Subcutaneous adipose tissue (tissue), 4 donors: ENCODE measurements around the gene CDCA7L. TPM values are rescaled to one million over a fixed set of nuclear protein-coding genes. Genes with fewer than 3 reads are reported as not detected.

ENCODE experiments used
- total RNA-seq, 4 donors: library from RNA; depleted of rRNA; stranded (reverse); fragments of >200 nt; gene quantifications; one replicate each; pipeline ENCODE4 v1.1.0, GENCODE V29; 2016
- TF ChIP-seq, protein P1 (sequence below): fragments of 450-650 bp; IDR thresholded peaks from one replicate; pipeline ENCODE4 v1.5.1; 2016; ENCODE audit warnings: low read depth, mild to moderate bottlenecking, control low read depth, antibody characterized with exemption, moderate library complexity

The CDCA7L gene
- total RNA-seq, 4 donors from 2014 or later, result 2.1 to 14.1 (median 11.9) TPM

GRCh38 chr7:21959387-21959776 lies 13.7 kb upstream of the CDCA7L start:
- TF ChIP-seq, protein P1, sequence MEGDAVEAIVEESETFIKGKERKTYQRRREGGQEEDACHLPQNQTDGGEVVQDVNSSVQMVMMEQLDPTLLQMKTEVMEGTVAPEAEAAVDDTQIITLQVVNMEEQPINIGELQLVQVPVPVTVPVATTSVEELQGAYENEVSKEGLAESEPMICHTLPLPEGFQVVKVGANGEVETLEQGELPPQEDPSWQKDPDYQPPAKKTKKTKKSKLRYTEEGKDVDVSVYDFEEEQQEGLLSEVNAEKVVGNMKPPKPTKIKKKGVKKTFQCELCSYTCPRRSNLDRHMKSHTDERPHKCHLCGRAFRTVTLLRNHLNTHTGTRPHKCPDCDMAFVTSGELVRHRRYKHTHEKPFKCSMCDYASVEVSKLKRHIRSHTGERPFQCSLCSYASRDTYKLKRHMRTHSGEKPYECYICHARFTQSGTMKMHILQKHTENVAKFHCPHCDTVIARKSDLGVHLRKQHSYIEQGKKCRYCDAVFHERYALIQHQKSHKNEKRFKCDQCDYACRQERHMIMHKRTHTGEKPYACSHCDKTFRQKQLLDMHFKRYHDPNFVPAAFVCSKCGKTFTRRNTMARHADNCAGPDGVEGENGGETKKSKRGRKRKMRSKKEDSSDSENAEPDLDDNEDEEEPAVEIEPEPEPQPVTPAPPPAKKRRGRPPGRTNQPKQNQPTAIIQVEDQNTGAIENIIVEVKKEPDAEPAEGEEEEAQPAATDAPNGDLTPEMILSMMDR, result no peak

GRCh38 chr7:21953781-21954180 lies 8.1 kb upstream of the CDCA7L start:
- TF ChIP-seq, protein P1, result no peak

- TF ChIP-seq, protein P1, result no peak
Observed at GRCh38 chr7:21948887-21949540, 3.3 kb upstream of the CDCA7L start.

DNA sequence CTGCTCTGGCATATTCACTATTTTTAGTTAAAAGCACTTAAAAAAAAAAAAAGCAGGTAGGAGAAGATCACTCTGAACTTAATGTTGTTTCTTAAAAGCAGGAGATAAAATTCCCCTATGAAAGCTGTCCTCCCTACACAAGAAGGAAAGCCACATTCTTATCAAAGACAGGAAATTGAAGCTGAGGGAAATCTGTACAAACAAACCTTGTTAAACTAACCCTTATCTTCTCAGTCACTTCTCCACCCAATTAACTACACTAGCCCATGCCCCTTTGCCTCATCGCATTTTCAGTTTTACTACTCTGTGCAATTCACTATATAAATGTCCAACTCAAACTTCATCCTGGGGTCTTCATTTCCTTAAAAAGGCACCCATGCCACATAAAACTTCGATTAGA lies 2.7 kb upstream of the CDCA7L start:
- TF ChIP-seq, protein P1, result no peak

DNA sequence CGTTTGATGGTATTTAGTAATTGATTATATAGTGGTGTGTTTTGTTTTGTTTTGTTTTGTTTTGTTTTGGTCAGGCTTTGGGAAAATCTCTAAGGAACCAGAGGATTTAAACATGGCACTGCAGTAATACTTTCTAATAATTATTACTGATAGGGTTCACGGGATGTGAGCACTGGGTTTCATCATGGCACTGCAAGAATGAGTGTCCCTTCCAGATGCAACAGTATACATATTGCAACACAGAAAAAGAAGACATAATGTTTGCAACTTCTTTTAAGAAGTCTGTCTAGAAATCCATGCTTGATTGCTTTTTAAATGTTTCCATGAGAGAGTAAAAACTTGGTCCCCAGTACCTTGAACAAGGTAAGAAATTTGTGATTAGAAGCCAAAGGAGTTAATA lies 2.2 kb upstream of the CDCA7L start:
- TF ChIP-seq, protein P1, result no peak

GRCh38 chr7:21947056-21947455 lies 1.4 kb upstream of the CDCA7L start:
- TF ChIP-seq, protein P1, result no peak

DNA sequence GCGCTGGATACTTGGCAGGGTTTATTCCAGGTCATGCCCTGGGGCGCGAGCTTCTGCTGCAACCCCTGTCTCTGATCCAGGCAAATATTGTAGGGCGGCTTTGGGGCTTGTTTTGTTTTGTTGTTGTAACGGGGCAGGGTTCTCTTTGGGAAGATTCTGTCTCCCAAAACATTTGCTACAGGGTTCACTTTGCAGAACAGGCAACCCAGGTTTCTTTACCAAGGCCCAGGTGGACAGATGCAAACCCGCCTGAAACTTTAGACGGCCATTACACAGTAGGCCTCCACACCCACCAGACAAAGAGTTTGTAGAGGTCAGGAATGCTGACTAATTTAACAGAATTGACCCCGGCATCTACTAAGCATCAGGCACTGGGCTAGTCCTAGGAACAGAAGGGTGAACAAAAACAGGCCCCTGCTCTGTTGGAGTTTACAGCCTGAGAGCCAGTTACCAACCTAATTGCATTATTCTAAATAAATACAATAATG lies 567 bp upstream of the CDCA7L start:
- TF ChIP-seq, protein P1, result no peak
